ENCODE measurements around the gene DCTPP1.
A peak's percentile ranks its signal among the peaks of the same experiment; 100 is the strongest.
"Not testable (repeated sequence)": the region's sequence is repeated elsewhere in the genome, so short reads cannot be mapped to it uniquely, and the experiment has no call there.

DCTPP1 gene

DNA sequence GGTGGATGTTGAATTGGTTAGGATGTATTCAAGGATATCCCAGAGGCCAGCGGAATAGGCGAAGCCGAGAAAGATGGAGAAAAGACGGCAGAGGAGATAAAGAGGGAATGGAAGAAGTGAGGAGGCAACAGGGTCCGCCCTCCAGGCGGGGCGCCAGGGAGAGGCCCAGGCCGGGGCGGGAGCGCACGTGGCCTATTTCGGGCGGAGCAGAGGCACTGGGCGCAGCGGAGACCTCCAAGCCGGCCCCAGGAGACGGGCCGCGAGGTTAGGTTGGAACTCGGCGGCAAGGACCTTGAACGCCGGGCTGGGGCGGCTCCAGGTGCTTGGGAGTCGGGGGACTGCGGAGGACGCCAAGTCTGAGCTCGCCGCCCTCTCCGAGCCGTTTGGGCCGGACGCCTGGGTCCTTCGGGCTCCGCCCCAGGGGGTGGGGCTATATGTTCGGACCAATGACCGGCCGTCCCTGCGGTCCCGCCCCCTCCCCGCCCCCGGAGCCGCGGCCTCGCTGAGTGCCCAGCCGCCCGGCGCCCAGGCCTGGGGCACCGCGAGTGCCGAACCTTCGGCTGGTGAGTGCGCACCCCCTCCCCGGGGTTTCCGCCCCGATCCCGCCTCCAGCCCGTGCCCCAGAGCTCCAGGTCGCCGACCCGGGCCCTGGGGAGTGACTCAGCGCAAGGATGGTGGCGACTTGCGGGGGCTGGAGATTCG lies 22.6 kb downstream of the DCTPP1 start, which contains the start of gene ZNF771:
TSS of gene ZNF771 (plus strand) at position 505 of the 702 bp plus-strand sequence. CDS start 448 bp downstream, outside the sequence.
- DNase-seq (ENCODE audit: insufficient read length) (peak; percentile 91), FAIRE-seq (peak; percentile 78)
- peak; percentile 81 for TF ChIP-seq POLR2A (IDR thresholded peaks at IDR 0.05; ENCODE audit: low read depth, low read length)
- peak; percentile 66; the same call in 1 of the 2 replicates for TF ChIP-seq POLR2AphosphoS5 (IDR thresholded peaks at IDR 0.05; ENCODE audit: low read depth, low read length)
- TF ChIP-seq TAF1 (IDR thresholded peaks at IDR 0.05; ENCODE audit: borderline replicate concordance, low read depth, low read length): peak; percentile 45; the same call in 1 of the 2 replicates

GRCh38 chr16:30406795-30407101 lies 23.1 kb downstream of the DCTPP1 start:
- FAIRE-seq (no peak), DNase-seq (ENCODE audit: insufficient read length) (no peak)
- no peak for TF ChIP-seq POLR2A (IDR thresholded peaks at IDR 0.05; ENCODE audit: low read depth, low read length)
- TF ChIP-seq POLR2AphosphoS5 (IDR thresholded peaks at IDR 0.05; ENCODE audit: low read depth, low read length): no peak
- TF ChIP-seq TAF1 (IDR thresholded peaks at IDR 0.05; ENCODE audit: borderline replicate concordance, low read depth, low read length): no peak

DNA sequence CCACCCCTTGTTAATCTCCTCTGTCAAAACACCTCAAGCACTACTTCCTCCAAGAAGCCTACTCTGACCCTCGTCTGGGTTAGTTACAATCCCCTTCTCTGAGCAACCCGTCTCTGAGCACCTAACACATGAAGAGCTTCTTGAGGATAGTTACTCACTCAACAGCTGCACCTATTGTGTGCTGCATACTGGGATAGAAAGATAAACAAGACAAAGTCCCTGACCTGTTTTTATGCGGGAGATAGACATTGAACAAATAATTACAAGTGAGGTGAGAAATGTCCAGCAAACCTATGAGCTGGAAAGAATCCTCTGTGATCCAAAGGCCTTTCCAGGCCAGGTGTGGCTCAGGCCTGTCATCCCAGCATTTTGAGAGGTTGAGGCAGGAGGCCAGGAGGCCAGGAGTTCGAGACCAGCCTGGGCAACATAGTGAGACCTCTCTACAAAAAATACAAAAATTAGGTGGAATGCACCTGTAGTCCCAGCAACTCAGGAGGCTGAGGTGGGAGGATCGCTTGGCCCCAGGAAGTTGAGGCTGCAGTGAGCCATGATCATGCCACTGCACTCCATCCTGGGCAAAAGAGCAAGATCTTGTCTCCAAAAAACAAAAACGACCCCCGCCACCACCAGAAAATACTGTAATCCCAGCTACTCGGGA lies 27.9 kb downstream of the DCTPP1 start:
- FAIRE-seq (no peak), DNase-seq (ENCODE audit: insufficient read length) (no peak)

DNA sequence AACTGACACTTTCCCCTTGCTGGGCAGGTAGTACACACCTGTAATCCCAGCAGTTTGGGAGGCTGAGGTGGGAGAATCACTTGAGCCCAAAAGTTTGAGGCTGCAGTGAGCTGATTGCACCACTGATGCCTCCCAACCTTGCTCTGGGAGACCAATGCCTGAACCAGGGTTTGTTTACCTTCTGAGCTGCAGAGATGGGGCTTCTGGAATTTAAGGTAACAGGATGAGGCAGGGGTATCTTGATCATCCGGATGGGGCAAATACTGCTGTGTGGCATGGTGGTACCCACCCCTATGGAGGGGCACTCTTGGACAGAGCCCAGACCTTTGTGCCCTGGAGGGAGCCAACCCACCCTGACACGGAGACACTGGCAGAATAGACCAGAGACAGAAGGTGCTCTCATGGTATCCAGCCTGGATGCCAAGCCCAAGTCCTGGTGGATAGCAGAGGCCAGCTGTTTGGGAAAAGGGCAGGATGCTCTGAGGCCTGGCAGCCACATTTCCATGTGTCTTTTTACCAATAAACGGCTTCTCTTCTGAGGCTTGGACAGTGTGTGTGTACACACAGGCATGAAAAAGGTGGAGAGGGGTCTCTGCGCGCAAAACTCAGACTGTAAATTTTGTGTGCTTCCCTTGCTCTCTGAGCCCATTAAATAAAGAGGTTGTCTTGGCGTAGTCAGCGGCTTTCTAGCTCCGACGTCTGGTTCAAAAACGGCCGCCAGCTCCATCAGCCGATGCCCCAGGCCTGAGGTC lies 30.2 kb downstream of the DCTPP1 start:
- DNase-seq (ENCODE audit: insufficient read length): no peak
- TF ChIP-seq POLR2A (IDR thresholded peaks at IDR 0.05; ENCODE audit: low read depth, low read length) (no peak), TAF1 (IDR thresholded peaks at IDR 0.05; ENCODE audit: borderline replicate concordance, low read depth, low read length) (no peak), POLR2AphosphoS5 (IDR thresholded peaks at IDR 0.05; ENCODE audit: low read depth, low read length) (no peak)
- FAIRE-seq: peak; percentile 66

More for the DNA sequence above, 27.9 kb downstream of the DCTPP1 start:
- TF ChIP-seq POLR2A (IDR thresholded peaks at IDR 0.05; ENCODE audit: low read depth, low read length) (no peak), TAF1 (IDR thresholded peaks at IDR 0.05; ENCODE audit: borderline replicate concordance, low read depth, low read length) (no peak), POLR2AphosphoS5 (IDR thresholded peaks at IDR 0.05; ENCODE audit: low read depth, low read length) (no peak)

GRCh38 chr16:30398661-30399434 lies 31.0 kb downstream of the DCTPP1 start:
- no peak for DNase-seq (ENCODE audit: insufficient read length)
- TF ChIP-seq TAF1 (IDR thresholded peaks at IDR 0.05; ENCODE audit: borderline replicate concordance, low read depth, low read length): no peak
- TF ChIP-seq POLR2AphosphoS5 (IDR thresholded peaks at IDR 0.05; ENCODE audit: low read depth, low read length): no peak
- TF ChIP-seq POLR2A (IDR thresholded peaks at IDR 0.05; ENCODE audit: low read depth, low read length): no peak

DNA sequence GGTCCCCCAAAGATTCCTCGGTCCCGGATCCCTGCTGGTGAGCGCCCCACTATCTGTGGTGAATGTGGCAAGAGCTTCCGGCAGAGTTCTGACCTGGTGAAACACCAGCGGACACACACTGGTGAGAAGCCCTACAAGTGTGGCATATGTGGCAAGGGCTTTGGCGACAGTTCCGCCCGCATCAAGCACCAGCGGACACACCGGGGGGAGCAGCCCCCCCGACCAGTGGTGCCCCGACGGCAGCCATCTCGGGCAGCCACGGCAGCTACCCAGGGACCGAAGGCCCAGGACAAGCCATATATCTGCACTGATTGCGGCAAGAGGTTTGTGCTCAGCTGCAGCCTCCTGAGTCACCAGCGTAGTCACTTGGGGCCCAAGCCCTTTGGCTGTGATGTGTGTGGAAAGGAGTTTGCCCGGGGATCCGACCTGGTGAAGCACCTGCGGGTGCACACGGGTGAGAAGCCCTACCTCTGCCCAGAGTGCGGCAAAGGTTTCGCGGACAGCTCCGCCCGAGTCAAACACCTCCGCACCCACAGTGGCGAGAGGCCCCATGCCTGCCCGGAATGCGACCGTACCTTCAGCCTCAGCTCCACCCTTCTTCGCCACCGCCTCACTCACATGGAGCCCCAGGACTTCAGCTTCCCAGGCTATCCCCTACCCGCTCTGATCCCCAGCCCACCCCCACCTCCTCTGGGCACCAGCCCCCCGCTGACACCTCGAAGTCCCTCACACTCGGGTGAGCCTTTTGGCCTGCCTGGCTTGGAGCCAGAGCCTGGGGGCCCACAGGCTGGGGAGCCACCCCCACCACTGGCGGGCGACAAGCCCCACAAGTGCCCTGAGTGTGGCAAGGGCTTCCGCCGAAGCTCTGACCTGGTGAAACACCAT lies 31.8 kb downstream of the DCTPP1 start:
- TF ChIP-seq TAF1 (IDR thresholded peaks at IDR 0.05; ENCODE audit: borderline replicate concordance, low read depth, low read length): no peak
- TF ChIP-seq POLR2A (IDR thresholded peaks at IDR 0.05; ENCODE audit: low read depth, low read length): no peak
- no peak for TF ChIP-seq POLR2AphosphoS5 (IDR thresholded peaks at IDR 0.05; ENCODE audit: low read depth, low read length)
- FAIRE-seq (no peak), DNase-seq (ENCODE audit: insufficient read length) (no peak)

More at GRCh38 chr16:30398661-30399434, 31.0 kb downstream of the DCTPP1 start:
- no peak for FAIRE-seq

DNA sequence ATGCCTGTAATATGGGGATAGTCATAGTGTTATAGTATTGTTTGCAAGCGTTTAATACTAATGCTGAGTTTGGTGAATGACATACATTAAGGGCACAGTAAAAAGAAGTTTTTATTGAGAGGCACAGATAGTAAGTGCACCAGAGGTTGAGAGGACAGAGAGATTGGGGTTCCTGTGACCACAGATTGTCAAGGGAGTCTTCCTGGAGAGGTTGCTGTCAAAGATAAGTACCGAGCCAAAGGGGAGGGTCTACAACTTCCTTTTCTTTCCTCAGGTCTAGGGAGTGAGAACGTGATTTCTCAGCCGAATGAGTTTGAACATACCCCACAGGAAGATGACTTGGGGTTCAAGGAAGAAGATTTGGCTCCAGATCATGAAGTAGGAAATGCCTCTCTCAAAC lies 32.8 kb downstream of the DCTPP1 start:
- FAIRE-seq: no peak
- DNase-seq (ENCODE audit: insufficient read length): no peak
- TF ChIP-seq POLR2A (IDR thresholded peaks at IDR 0.05; ENCODE audit: low read depth, low read length) (no peak), TAF1 (IDR thresholded peaks at IDR 0.05; ENCODE audit: borderline replicate concordance, low read depth, low read length) (no peak), POLR2AphosphoS5 (IDR thresholded peaks at IDR 0.05; ENCODE audit: low read depth, low read length) (no peak)

DNA sequence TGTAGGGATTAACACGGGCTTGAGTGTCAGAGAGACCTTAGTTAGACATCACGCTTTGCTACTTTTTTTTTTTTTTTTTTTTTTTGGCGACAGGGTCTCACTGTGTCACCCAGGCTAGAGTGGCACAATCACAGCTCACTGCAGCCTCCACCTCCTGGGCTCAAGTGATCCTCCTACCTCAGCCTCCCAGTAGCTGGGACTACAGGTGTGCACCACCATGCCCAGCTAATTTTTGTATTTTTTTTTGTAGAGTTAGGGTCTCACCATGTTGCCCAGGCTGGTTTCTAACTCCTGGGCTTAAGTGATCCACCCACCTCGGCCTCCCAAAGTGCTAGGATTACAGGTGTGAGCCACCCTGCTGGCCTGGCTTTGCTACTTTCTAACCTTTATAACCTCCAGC lies 33.2 kb downstream of the DCTPP1 start:
- FAIRE-seq: not testable (repeated sequence)

DNA sequence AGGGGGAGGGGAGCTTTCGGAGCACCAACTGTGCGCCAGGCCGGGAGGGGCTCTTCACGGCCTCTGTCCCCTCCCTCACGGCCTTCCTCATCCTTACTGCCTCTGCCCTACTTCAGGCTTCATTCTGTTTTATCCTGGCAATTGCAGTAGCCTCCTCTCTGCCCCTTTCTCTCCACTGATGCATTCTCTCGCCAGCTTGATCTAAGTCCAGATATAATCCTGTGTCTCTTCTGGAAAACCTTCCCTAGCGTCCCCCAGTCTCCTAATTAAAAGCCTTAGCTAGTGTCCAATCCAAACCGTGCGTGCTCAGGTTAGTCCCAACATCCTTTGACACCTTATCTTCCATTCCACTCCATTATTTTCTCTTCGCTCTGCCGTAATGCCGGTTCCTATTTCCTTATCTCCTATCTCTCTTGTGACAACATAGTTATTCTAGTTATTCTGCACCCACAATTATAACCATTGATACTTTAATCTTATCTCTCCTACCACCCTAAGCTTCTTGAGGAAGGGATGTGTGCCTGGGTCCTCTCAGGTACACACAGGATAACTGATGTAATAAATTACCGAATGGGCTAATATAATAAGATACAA lies 33.7 kb downstream of the DCTPP1 start:
- no peak for FAIRE-seq
- no peak for DNase-seq (ENCODE audit: insufficient read length)

More for the DNA sequence above, 33.2 kb downstream of the DCTPP1 start:
- DNase-seq (ENCODE audit: insufficient read length): not testable (repeated sequence)

More for the DNA sequence above, 33.7 kb downstream of the DCTPP1 start:
- TF ChIP-seq TAF1 (IDR thresholded peaks at IDR 0.05; ENCODE audit: borderline replicate concordance, low read depth, low read length) (no peak), POLR2AphosphoS5 (IDR thresholded peaks at IDR 0.05; ENCODE audit: low read depth, low read length) (no peak), POLR2A (IDR thresholded peaks at IDR 0.05; ENCODE audit: low read depth, low read length) (no peak)

All from GM12892 (cell line).